Measurements from ENCODE around the gene CLEC4G.

CLEC4G gene

GRCh38 chr19:7691497-7691896 lies 40.4 kb downstream of the CLEC4G start:
- Histone ChIP-seq H3K9ac (ENCODE audit: low read length) (no peak overlapping the region), H2AFZ (ENCODE audit: low read length) (no peak overlapping the region), H3K27ac (ENCODE audit: low read length) (no peak overlapping the region), H3K36me3 (replicated peaks; ENCODE audit: insufficient read depth, low read length) (no peaks in the 10 kb centered on the region), H3K9me2 (replicated peaks; ENCODE audit: insufficient read depth, low read length) (no peaks in the 10 kb centered on the region), H3K27me3 (replicated peaks; ENCODE audit: insufficient read depth, low read length) (peaks cover 82% of the 10 kb centered on the region), H3K4me3 (ENCODE audit: low read length) (no peak overlapping the region), H3K4me1 (ENCODE audit: low read length) (no peaks in the 10 kb centered on the region), H3F3A (ENCODE audit: insufficient read depth, low read length) (no peaks in the 10 kb centered on the region), H3K9me3 (replicated peaks; ENCODE audit: insufficient read depth, low read length) (no peaks in the 10 kb centered on the region), H3K79me2 (ENCODE audit: low read length) (no peaks in the 10 kb centered on the region), H4K20me1 (ENCODE audit: insufficient read depth, low read length) (no peaks in the 10 kb centered on the region), H3K4me2 (ENCODE audit: low read depth, low read length) (no peak overlapping the region)
- no peak for DNase-seq
- TF ChIP-seq EZH2phosphoT487 (IDR thresholded peaks at IDR 0.05; ENCODE audit: low read length) (no peak), CTCF (IDR thresholded peaks at IDR 0.05; ENCODE audit: low read length) (no peak), EZH2 (optimal IDR thresholded peaks at IDR 0.05; ENCODE audit: low read depth, low read length) (no peak)

DNA sequence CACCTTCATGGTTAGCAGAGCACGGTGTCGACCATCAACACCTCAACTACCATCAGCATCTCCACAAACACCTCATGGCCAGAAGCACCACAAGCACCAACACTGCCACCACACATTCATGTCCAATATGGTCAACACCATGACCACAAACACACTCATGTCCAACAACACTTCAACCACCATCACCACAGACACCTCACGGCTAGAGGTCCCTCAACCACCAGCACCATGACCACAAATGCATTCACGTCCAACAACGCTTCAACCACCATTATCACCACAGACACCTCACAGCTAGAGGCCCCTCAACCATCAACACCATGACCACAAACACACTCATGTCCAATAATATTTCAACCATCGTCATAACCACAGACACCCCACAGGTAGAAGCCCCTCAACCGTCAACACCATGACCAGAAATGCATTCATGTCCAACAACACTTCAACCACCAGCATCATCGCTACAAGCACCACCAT lies 41.1 kb downstream of the CLEC4G start:
- Histone ChIP-seq H3K4me1 (ENCODE audit: low read length) (no peaks in the 10 kb centered on the region), H3K4me3 (ENCODE audit: low read length) (no peak overlapping the region), H3K79me2 (ENCODE audit: low read length) (no peaks in the 10 kb centered on the region), H3K9me3 (replicated peaks; ENCODE audit: insufficient read depth, low read length) (no peaks in the 10 kb centered on the region), H3K36me3 (replicated peaks; ENCODE audit: insufficient read depth, low read length) (no peaks in the 10 kb centered on the region), H3F3A (ENCODE audit: insufficient read depth, low read length) (no peaks in the 10 kb centered on the region), H3K4me2 (ENCODE audit: low read depth, low read length) (no peak overlapping the region), H3K27me3 (replicated peaks; ENCODE audit: insufficient read depth, low read length) (peaks cover 76% of the 10 kb centered on the region), H3K27ac (ENCODE audit: low read length) (no peak overlapping the region), H2AFZ (ENCODE audit: low read length) (no peak overlapping the region), H3K9me2 (replicated peaks; ENCODE audit: insufficient read depth, low read length) (no peaks in the 10 kb centered on the region), H3K9ac (ENCODE audit: low read length) (no peak overlapping the region), H4K20me1 (ENCODE audit: insufficient read depth, low read length) (no peaks in the 10 kb centered on the region)
- TF ChIP-seq CTCF (IDR thresholded peaks at IDR 0.05; ENCODE audit: low read length) (no peak), EZH2phosphoT487 (IDR thresholded peaks at IDR 0.05; ENCODE audit: low read length) (no peak), EZH2 (optimal IDR thresholded peaks at IDR 0.05; ENCODE audit: low read depth, low read length) (no peak)
- no peak for DNase-seq

DNA sequence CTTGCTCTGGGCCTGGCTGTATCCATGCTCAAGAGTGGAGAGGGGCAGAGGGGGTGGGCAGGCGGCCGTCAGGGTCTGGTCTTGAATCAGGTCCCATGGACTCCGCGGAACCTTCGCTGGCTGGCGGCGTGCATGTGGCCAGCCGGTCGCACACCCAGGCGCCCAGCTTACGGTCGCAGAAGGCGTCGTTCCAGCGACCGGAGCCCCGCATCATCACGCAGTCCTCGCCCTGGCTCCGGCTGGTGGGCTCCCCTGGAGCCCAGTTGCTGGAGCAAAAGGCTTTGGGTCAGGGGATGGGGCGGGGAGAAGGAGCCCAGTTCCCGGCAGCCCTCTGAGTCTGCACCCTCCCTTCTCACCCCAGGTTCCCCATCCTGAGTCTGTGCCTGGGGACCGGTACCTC lies 42.7 kb downstream of the CLEC4G start:
- no peak overlapping the region for H3K27ac ChIP-seq (ENCODE audit: low read length)
- H3K9me2 ChIP-seq (replicated peaks; ENCODE audit: insufficient read depth, low read length): no peaks in the 10 kb centered on the region
- H3K4me3 ChIP-seq (ENCODE audit: low read length): no peak overlapping the region
- H3K9me3 ChIP-seq (replicated peaks; ENCODE audit: insufficient read depth, low read length): no peaks in the 10 kb centered on the region
- no peak overlapping the region for H3K4me2 ChIP-seq (ENCODE audit: low read depth, low read length)
- no peaks in the 10 kb centered on the region for H4K20me1 ChIP-seq (ENCODE audit: insufficient read depth, low read length)
- H3K27me3 ChIP-seq (replicated peaks; ENCODE audit: insufficient read depth, low read length): peaks cover 64% of the 10 kb centered on the region
- DNase-seq: no peak
- H3K9ac ChIP-seq (ENCODE audit: low read length): no peak overlapping the region
- H3K79me2 ChIP-seq (ENCODE audit: low read length): no peaks in the 10 kb centered on the region
- TF ChIP-seq EZH2 (optimal IDR thresholded peaks at IDR 0.05; ENCODE audit: low read depth, low read length): no peak
- TF ChIP-seq CTCF (IDR thresholded peaks at IDR 0.05; ENCODE audit: low read length): no peak
- TF ChIP-seq EZH2phosphoT487 (IDR thresholded peaks at IDR 0.05; ENCODE audit: low read length): no peak
- H3K4me1 ChIP-seq (ENCODE audit: low read length): no peaks in the 10 kb centered on the region
- no peaks in the 10 kb centered on the region for H3F3A ChIP-seq (ENCODE audit: insufficient read depth, low read length)
- no peak overlapping the region for H2AFZ ChIP-seq (ENCODE audit: low read length)
- H3K36me3 ChIP-seq (replicated peaks; ENCODE audit: insufficient read depth, low read length): no peaks in the 10 kb centered on the region
